Neural crest cell (in vitro differentiated cells): ENCODE results near the gene TMEM125. TPM values are rescaled to one million over a fixed set of nuclear protein-coding genes. Genes with fewer than 3 reads are reported as not detected.
A peak's percentile ranks its signal among the peaks of the same experiment; 100 is the strongest.

ENCODE experiments used
- DNase-seq: peaks from one replicate; pipeline ENCODE4 v3.0.0; 2021; ENCODE audit warnings: low read depth, mixed read lengths, low spot score
- H3K27ac Mint-ChIP-seq: one replicate; pipeline ENCODE4 v1.8.0; 2021; ENCODE audit warnings: mild to moderate bottlenecking, mixed read lengths; ENCODE audit not compliant: unreplicated experiment
- H3K27me3 Mint-ChIP-seq: 2 replicates; pipeline ENCODE4 v1.8.0; 2021; ENCODE audit warnings: low read depth, mild to moderate bottlenecking, mixed read lengths
- H3K36me3 Mint-ChIP-seq: 2 replicates; pipeline ENCODE4 v1.8.0; 2021; ENCODE audit warnings: low read depth, mild to moderate bottlenecking, mixed read lengths
- H3K4me1 Mint-ChIP-seq: 2 replicates; pipeline ENCODE4 v1.8.0; 2021; ENCODE audit warnings: mixed read lengths
- H3K4me3 Mint-ChIP-seq: one replicate; pipeline ENCODE4 v1.8.0; 2021; ENCODE audit warnings: mild to moderate bottlenecking, mixed read lengths
- H3K9me3 Mint-ChIP-seq: 2 replicates; pipeline ENCODE4 v1.8.0; 2021; ENCODE audit warnings: mixed read lengths
- CTCF ChIP-seq: fragments of 200-600 bp; sonication (generic); conservative IDR thresholded peaks from 2 replicates; pipeline ENCODE4 v1.5.0; 2021; ENCODE audit warnings: antibody characterized with exemption, mild to moderate bottlenecking
- total RNA-seq: library from RNA; stranded (reverse); gene quantifications from 2 replicates; pipeline ENCODE4 v1.2.1, GENCODE V29; 2021

TMEM125 gene
- total RNA-seq, 1 donor from 2014 or later, result 0.14 TPM

GRCh38 chr1:43298055-43298454 is 28.3 kb downstream of the TMEM125 start:
- no peak overlapping the region for H3K27ac Mint-ChIP-seq
- no peaks in the 10 kb centered on the region for H3K36me3 Mint-ChIP-seq
- H3K27me3 Mint-ChIP-seq, result no peaks in the 10 kb centered on the region
- TF ChIP-seq CTCF, result no peak
- H3K4me3 Mint-ChIP-seq, result no peak overlapping the region
- H3K4me1 Mint-ChIP-seq, result peaks cover 47% of the 10 kb centered on the region
- DNase-seq, result no peak
- no peaks in the 10 kb centered on the region for H3K9me3 Mint-ChIP-seq

GRCh38 chr1:43299101-43299500 is 29.3 kb downstream of the TMEM125 start:
- H3K27me3 Mint-ChIP-seq, result no peaks in the 10 kb centered on the region
- H3K4me3 Mint-ChIP-seq, result no peak overlapping the region
- no peaks in the 10 kb centered on the region for H3K9me3 Mint-ChIP-seq
- peak overlapping the region; percentile 12 for H3K27ac Mint-ChIP-seq
- no peaks in the 10 kb centered on the region for H3K36me3 Mint-ChIP-seq
- TF ChIP-seq CTCF, result no peak
- peaks cover 48% of the 10 kb centered on the region for H3K4me1 Mint-ChIP-seq
- no peak for DNase-seq

GRCh38 chr1:43300378-43301094 is 30.8 kb downstream of the TMEM125 start, which contains the start of gene TIE1:
TIE1 (plus strand) TSS chr1:43300982; CDS start chr1:43301072, 90 bp downstream.
- Mint-ChIP-seq H3K4me3 (no peak within 1 kb of the TSS), H3K36me3 (no peaks in the 10 kb centered on the region), H3K4me1 (peaks cover 43% of the 10 kb centered on the region), H3K9me3 (no peaks in the 10 kb centered on the region), H3K27ac (peak within 1 kb of the TSS; percentile 71), H3K27me3 (no peaks in the 10 kb centered on the region)
- no peak for TF ChIP-seq CTCF
- DNase-seq, result no peak

GRCh38 chr1:43302201-43302600 is 32.4 kb downstream of the TMEM125 start:
- peaks cover 30% of the 10 kb centered on the region for H3K4me1 Mint-ChIP-seq
- H3K9me3 Mint-ChIP-seq, result no peaks in the 10 kb centered on the region
- no peak for DNase-seq
- no peaks in the 10 kb centered on the region for H3K27me3 Mint-ChIP-seq
- peak overlapping the region; percentile 76 for H3K27ac Mint-ChIP-seq
- no peak for TF ChIP-seq CTCF
- no peak overlapping the region for H3K4me3 Mint-ChIP-seq
- H3K36me3 Mint-ChIP-seq, result no peaks in the 10 kb centered on the region

GRCh38 chr1:43302721-43303470 is 33.1 kb downstream of the TMEM125 start:
- Mint-ChIP-seq H3K9me3 (no peaks in the 10 kb centered on the region), H3K27ac (no peak overlapping the region), H3K27me3 (no peaks in the 10 kb centered on the region), H3K36me3 (no peaks in the 10 kb centered on the region), H3K4me3 (no peak overlapping the region), H3K4me1 (peaks cover 29% of the 10 kb centered on the region)
- TF ChIP-seq CTCF, result no peak
- no peak for DNase-seq
